Fibroblast of villous mesenchyme (primary cell): ENCODE results near the gene AMER1. TPM values are rescaled to one million over a fixed set of nuclear protein-coding genes. Genes with fewer than 3 reads are reported as not detected.
"Not testable (repeated sequence)": the region's sequence is repeated elsewhere in the genome, so short reads cannot be mapped to it uniquely, and the experiment has no call there.

Experiments used
- DNase-seq: peaks from one replicate; pipeline ENCODE4 v3.0.0-alpha.2; 2010; ENCODE audit warnings: low read depth
- H3K4me3 ChIP-seq: 2 replicates; pipeline ENCODE4 v1.5.1; 2011; ENCODE audit warnings: low read depth, mild to moderate bottlenecking, low read length
- CTCF ChIP-seq: IDR thresholded peaks from 2 replicates; pipeline ENCODE4 v1.5.1; 2012; ENCODE audit warnings: low read depth, mild to moderate bottlenecking, low read length; ENCODE audit not compliant: insufficient read depth
- total RNA-seq: library from RNA; depleted of rRNA; stranded (reverse); fragments of >200 nt; gene quantifications from 2 replicates; pipeline ENCODE4 v1.2.3, GENCODE V29; 2012

AMER1 gene
- 1.7 and 1.9 TPM in 2 replicates for total RNA-seq

GRCh38 chrX:64205441-64205734 is at the start of gene AMER1:
Gene AMER1, minus strand, starts transcription at chrX:64205708. Its CDS starts 12,422 bp downstream, at chrX:64193286.
- DNase-seq = no peak
- no peak for TF ChIP-seq CTCF
- peak within 1 kb of the TSS; percentile 64 for H3K4me3 ChIP-seq

GRCh38 chrX:64230123-64230970 is 24.8 kb upstream of the AMER1 start, which contains the start of gene ASB12:
Gene ASB12, minus strand, starts transcription at chrX:64230607. Its CDS starts 4,957 bp downstream, at chrX:64225650.
- no peak for DNase-seq
- H3K4me3 ChIP-seq = no peak within 1 kb of the TSS
- no peak for TF ChIP-seq CTCF

- no peak for TF ChIP-seq CTCF
- no peak for DNase-seq
- H3K4me3 ChIP-seq = no peak overlapping the region
Observed at GRCh38 chrX:64229154-64229553, 23.6 kb upstream of the AMER1 start.

GRCh38 chrX:64218023-64218422 is 12.5 kb upstream of the AMER1 start:
- H3K4me3 ChIP-seq = no peak overlapping the region
- no peak for DNase-seq
- no peak for TF ChIP-seq CTCF

GRCh38 chrX:64213989-64214388 is 8.5 kb upstream of the AMER1 start:
- not testable (repeated sequence) for DNase-seq, H3K4me3 ChIP-seq

- DNase-seq = peak; percentile 43
- peak overlapping the region; percentile 64 for H3K4me3 ChIP-seq
- no peak for TF ChIP-seq CTCF
Observed at GRCh38 chrX:64206556-64207162, 1.2 kb upstream of the AMER1 start.

- H3K4me3 ChIP-seq = peak overlapping the region; percentile 64
- peak; percentile 9 for TF ChIP-seq CTCF
- peak; percentile 92 for DNase-seq
Observed at GRCh38 chrX:64205735-64206501, 410 bp upstream of the AMER1 start.
